Vagina (tissue), 2 donors: ENCODE results near the gene TMEM266. TPM values are rescaled to one million over a fixed set of nuclear protein-coding genes. Genes with fewer than 3 reads are reported as not detected.

Experiments
- DNase-seq, 2 donors: peaks; one replicate each; pipeline ENCODE4 v3.0.0-alpha.2; 2017; ENCODE audit errors: extremely low spot score in 2 of 2
- H3K27ac ChIP-seq: fragments of 200-600 bp; sonication (generic); one replicate; pipeline ENCODE4 v1.5.1; 2019
- H3K27me3 ChIP-seq: fragments of 200-600 bp; sonication (generic); one replicate; pipeline ENCODE4 v1.5.1; 2019
- H3K36me3 ChIP-seq, 2 donors: fragments of 200-600 bp; sonication (generic); one replicate each; pipeline ENCODE4 v1.5.1; 2017 to 2019
- H3K4me1 ChIP-seq: fragments of 200-600 bp; sonication (generic); one replicate; pipeline ENCODE4 v1.5.1; 2019
- H3K4me3 ChIP-seq, 2 donors: fragments of 200-600 bp; sonication (generic); 1 replicate in 1 of 2; 2 replicates in 1 of 2; pipeline ENCODE4 v1.5.1; 2016 to 2019
- H3K9me3 ChIP-seq: fragments of 200-600 bp; sonication (generic); one replicate; pipeline ENCODE4 v1.5.1; 2019
- CTCF ChIP-seq, 3 experiments: fragments of 450-650 bp in 2 of 3; fragments of 200-600 bp in 1 of 3; sonication (generic) in 1 of 3; IDR thresholded peaks; one replicate each; pipeline ENCODE4 v1.5.1; 2017 to 2019; ENCODE audit warnings: antibody characterized with exemption in 3 of 3, mild to moderate bottlenecking in 2 of 3, moderate library complexity in 2 of 3
- POLR2A ChIP-seq, 2 donors: fragments of 450-650 bp; IDR thresholded peaks; one replicate each; pipeline ENCODE4 v1.6.1; 2017; ENCODE audit warnings: antibody characterized with exemption in 2 of 2, mild to moderate bottlenecking in 2 of 2, moderate library complexity in 2 of 2
- POLR2AphosphoS5 ChIP-seq, 2 donors: sonication (generic); formaldehyde crosslinking; IDR thresholded peaks; one replicate each; pipeline ENCODE4 v1.9.0; 2017; ENCODE audit warnings: antibody characterized with exemption in 2 of 2, mild to moderate bottlenecking in 2 of 2, low read depth in 1 of 2; ENCODE audit not compliant: insufficient read depth in 1 of 2
- intact Hi-C: fragments of 100-400 bp; cut with DNase I; formaldehyde crosslinking; loops from one replicate; pipeline ENCODE4 v1.15.1; 2023
- total RNA-seq: library from RNA; depleted of rRNA; stranded (reverse); fragments of >200 nt; gene quantifications from one replicate; pipeline ENCODE4 v1.2.3, GENCODE V29; 2016

TMEM266 gene
- total RNA-seq, 1 donor from 2014 or later = not detected

GRCh38 chr15:76193934-76194333 is 134.1 kb downstream of the TMEM266 start:
- Histone ChIP-seq H3K4me3 (no peak overlapping the region), H3K27ac (no peak overlapping the region), H3K4me1 (peaks cover 54% of the 10 kb centered on the region), H3K9me3 (no peaks in the 10 kb centered on the region), H3K27me3 (no peaks in the 10 kb centered on the region), H3K36me3 (no peaks in the 10 kb centered on the region)
- DNase-seq = no peak
- intact Hi-C loops = loop anchor here (10.0 kb wide), 1 partner anchor 141 kb away; the partner anchor contains the start of gene ISL2
- no peak for TF ChIP-seq POLR2A (IDR thresholded peaks at IDR 0.05)
- no peak for TF ChIP-seq POLR2AphosphoS5 (IDR thresholded peaks at IDR 0.05; ENCODE audit: insufficient read depth in 1 of 2, low read depth in 1 of 2)
- no peak for TF ChIP-seq CTCF (IDR thresholded peaks at IDR 0.05)

GRCh38 chr15:76195506-76196268 is 135.9 kb downstream of the TMEM266 start:
- DNase-seq = no peak
- Histone ChIP-seq H3K4me3 (no peak overlapping the region), H3K36me3 (no peaks in the 10 kb centered on the region), H3K9me3 (no peaks in the 10 kb centered on the region), H3K27me3 (no peaks in the 10 kb centered on the region), H3K27ac (no peak overlapping the region), H3K4me1 (peaks cover 67% of the 10 kb centered on the region)
- TF ChIP-seq POLR2A (IDR thresholded peaks at IDR 0.05) (no peak), CTCF (IDR thresholded peaks at IDR 0.05) (no peak), POLR2AphosphoS5 (IDR thresholded peaks at IDR 0.05; ENCODE audit: insufficient read depth in 1 of 2, low read depth in 1 of 2) (no peak)
- intact Hi-C loops = loop anchor here (10.0 kb wide), 1 partner anchor 139 kb away; the partner anchor contains the start of gene ISL2

GRCh38 chr15:76196269-76197231 is 136.8 kb downstream of the TMEM266 start:
- Histone ChIP-seq H3K9me3 (no peaks in the 10 kb centered on the region), H3K4me3 (no peak overlapping the region), H3K4me1 (peaks cover 61% of the 10 kb centered on the region), H3K27ac (peak overlapping the region; percentile 41), H3K36me3 (no peaks in the 10 kb centered on the region), H3K27me3 (no peaks in the 10 kb centered on the region)
- DNase-seq = no peak
- TF ChIP-seq CTCF (IDR thresholded peaks at IDR 0.05) = no peak
- no peak for TF ChIP-seq POLR2A (IDR thresholded peaks at IDR 0.05)
- TF ChIP-seq POLR2AphosphoS5 (IDR thresholded peaks at IDR 0.05; ENCODE audit: insufficient read depth in 1 of 2, low read depth in 1 of 2) = peak; percentile 47 to 63
- intact Hi-C loops = loop anchor here (10.0 kb wide), 1 partner anchor 138 kb away; the partner anchor contains the start of gene ISL2

GRCh38 chr15:76197703-76198455 is 138.1 kb downstream of the TMEM266 start:
- no peak for TF ChIP-seq POLR2A (IDR thresholded peaks at IDR 0.05)
- no peak for TF ChIP-seq CTCF (IDR thresholded peaks at IDR 0.05)
- TF ChIP-seq POLR2AphosphoS5 (IDR thresholded peaks at IDR 0.05; ENCODE audit: insufficient read depth in 1 of 2, low read depth in 1 of 2) = peak in 1 of 2 donors; percentile 40
- Histone ChIP-seq H3K27ac (no peak overlapping the region), H3K36me3 (no peaks in the 10 kb centered on the region), H3K4me3 (no peak overlapping the region), H3K27me3 (no peaks in the 10 kb centered on the region), H3K9me3 (no peaks in the 10 kb centered on the region), H3K4me1 (peaks cover 61% of the 10 kb centered on the region)
- no peak for DNase-seq
- intact Hi-C loops = loop anchor here (10.0 kb wide), 1 partner anchor 137 kb away; the partner anchor contains the start of gene ISL2
